GM21576 (cell line): ENCODE data around the gene ARHGAP23.

Experiments
- ATAC-seq: cut with Tn5 transposase; IDR thresholded peaks from one replicate; pipeline ENCODE4 v1.9.1; 2021; ENCODE audit warnings: mild to moderate bottlenecking, moderate library complexity; ENCODE audit not compliant: unreplicated experiment

The ARHGAP23 gene, protein sequence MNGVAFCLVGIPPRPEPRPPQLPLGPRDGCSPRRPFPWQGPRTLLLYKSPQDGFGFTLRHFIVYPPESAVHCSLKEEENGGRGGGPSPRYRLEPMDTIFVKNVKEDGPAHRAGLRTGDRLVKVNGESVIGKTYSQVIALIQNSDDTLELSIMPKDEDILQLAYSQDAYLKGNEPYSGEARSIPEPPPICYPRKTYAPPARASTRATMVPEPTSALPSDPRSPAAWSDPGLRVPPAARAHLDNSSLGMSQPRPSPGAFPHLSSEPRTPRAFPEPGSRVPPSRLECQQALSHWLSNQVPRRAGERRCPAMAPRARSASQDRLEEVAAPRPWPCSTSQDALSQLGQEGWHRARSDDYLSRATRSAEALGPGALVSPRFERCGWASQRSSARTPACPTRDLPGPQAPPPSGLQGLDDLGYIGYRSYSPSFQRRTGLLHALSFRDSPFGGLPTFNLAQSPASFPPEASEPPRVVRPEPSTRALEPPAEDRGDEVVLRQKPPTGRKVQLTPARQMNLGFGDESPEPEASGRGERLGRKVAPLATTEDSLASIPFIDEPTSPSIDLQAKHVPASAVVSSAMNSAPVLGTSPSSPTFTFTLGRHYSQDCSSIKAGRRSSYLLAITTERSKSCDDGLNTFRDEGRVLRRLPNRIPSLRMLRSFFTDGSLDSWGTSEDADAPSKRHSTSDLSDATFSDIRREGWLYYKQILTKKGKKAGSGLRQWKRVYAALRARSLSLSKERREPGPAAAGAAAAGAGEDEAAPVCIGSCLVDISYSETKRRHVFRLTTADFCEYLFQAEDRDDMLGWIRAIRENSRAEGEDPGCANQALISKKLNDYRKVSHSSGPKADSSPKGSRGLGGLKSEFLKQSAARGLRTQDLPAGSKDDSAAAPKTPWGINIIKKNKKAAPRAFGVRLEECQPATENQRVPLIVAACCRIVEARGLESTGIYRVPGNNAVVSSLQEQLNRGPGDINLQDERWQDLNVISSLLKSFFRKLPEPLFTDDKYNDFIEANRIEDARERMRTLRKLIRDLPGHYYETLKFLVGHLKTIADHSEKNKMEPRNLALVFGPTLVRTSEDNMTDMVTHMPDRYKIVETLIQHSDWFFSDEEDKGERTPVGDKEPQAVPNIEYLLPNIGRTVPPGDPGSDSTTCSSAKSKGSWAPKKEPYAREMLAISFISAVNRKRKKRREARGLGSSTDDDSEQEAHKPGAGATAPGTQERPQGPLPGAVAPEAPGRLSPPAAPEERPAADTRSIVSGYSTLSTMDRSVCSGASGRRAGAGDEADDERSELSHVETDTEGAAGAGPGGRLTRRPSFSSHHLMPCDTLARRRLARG (N-terminal part only)

DNA sequence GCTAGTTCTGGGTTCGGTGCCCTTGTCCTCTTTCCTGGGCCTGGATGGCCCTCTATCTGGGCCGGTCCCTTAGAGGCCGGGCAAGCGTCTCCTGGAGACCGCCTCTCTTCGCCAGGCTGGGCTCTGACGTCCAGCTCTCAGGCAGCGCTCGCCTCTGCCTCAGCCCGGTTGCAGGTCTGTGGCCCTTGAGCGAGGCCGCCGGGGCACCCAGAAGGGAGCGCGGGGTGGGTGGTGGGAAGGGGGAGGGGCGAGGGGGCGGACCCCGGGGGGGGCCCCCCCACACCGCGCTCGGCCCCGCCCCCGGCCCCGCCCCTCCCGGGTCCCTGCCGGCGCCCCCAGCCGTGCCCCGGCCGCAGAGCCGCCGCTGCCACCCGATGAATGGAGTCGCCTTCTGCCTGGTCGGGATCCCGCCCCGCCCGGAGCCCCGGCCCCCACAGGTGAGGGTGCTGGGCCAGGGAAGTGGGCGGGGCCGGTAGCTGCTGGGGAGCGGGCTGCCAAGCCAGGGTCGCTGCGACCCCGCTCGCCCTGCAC, at the start of gene ARHGAP23:
TSS of gene ARHGAP23 (plus strand) at position 353 of the 531 bp plus-strand sequence. CDS start at position 375, 22 bp downstream.
- ATAC-seq: no peak

DNA sequence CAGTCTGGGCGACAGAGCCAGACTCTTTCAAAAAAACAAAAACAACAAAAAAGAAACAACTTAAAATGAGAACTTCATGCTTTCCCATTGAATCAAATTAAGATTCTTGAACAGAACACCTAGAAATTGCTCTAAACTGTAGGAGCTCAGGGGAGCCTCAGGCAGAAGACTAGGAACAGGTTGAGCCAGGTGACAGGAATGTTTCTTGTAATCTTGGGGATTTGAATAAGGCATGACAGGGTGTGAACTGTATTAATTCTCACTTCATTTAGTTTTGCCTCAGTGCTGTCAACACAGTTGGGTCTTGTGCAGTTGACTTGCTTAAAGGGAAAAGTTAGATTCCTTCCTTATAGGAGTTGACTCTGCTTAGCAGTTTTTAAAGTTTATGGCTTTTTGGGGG, 48.8 kb upstream of the ARHGAP23 start:
- ATAC-seq: no peak

DNA sequence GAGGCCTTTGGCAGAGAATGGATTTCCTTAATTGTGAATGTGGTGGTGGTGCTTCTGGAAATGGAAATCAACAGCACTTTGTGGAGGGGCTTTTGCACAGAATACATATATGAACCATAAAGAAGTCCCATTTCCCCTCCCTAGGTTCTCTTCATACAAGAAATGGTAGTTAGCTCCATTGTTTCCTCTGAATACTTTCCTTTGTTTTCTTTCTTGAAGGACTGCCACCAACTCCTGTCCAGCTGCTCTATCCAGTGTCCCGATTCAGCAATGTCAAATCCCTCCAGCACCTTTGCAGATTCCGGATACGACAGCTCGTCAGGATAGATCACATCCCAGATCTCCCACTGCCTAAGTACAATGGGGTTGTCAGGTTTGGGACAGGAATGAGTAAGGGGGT, 33.2 kb upstream of the ARHGAP23 start:
- ATAC-seq: no peak

DNA sequence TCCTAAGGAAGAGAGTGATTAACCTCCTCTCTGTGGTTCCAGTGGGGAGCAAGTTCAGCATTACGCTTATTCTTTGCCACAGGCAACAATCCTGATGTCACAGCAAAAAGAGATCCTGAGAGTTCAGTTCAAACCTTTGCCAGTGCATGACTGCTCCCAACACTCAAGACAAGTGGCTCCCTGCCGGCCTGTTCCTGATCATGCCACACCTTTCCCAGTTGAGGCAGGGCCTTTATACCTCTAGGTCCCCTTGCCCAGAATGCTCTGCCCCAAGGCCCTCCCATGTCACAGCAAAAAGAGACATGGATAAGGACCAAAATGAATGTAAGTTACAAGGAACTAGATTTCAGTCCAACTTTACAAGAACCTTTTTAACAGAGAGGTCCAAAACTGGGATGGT, 31.0 kb upstream of the ARHGAP23 start:
- no peak for ATAC-seq

DNA sequence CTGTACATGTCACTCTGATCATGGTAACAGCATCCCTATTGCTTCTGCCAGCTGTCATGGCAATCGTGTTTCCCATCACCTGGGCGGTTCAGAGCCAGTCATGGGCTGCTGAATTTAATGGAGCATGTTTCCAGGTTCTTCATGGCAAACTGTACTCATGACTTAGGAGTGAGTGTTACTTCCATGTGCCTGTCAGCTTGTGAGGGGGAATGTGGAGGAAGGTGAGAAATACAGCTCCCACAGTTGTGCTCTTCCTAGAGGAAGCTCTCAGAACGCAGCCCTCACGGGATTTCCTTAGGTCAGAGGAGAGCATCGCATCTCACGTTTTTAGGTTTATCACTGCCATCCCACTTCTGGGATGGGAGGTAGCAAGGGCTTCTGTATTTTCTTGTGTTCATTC, 28.0 kb upstream of the ARHGAP23 start:
- ATAC-seq: no peak

DNA sequence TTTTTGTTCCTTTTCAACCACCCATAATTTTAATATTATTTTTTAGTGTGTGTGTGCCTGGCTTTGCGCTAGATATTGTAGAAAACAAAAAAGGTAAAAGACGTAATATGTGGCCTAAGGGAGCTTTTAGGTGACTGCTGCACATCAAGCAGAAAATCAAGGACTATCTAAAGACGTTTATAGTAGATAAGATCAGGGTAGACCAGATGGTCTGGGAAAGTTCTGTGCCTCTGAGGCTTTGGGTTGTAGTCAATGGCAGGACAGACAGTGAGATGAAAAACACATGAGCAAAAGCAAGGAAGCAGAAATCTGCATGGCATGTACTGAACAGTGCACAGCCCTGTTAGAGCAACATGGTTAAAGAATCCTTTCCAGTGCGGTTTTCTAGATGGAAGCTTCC, 26.8 kb upstream of the ARHGAP23 start:
- no peak for ATAC-seq

DNA sequence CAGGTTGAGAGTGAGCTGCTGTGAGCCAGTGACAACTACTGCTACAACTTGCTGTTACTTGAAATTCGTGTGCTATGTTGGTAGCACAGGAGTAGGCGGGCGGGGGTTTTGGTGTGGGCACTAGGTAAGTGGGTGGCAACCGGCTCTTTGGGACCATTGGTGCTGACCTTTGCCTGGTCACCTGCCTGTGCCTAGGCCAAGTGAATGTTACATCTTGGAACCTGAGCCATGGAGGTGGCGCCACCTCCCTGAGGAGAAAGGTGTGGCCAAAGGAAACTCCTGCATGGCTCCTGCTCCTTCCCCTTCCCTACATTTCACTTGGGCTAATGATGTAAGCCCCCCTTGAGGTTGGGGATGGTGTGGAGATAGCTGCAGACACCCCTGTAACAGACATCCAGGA, 25.4 kb upstream of the ARHGAP23 start:
- ATAC-seq: no peak

DNA sequence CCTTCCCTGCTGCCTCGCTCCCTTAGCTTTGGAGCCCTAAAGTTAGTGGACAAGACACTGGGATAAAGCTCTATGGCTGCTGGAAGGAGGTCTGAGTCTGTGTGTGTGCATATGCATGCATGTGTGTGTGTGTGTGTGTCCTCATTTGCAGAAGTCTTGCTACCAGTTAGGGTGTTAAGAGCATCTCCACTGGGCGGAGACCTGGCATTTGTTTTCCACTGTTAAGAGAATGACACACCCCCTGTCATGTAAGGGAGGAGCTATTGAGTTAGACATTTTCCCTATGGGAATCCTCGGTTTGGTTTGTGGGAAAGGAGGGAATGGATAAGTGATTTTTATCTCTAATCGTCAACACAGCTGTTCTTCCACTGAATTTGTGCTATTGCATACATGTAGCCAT, 24.8 kb upstream of the ARHGAP23 start:
- no peak for ATAC-seq

DNA sequence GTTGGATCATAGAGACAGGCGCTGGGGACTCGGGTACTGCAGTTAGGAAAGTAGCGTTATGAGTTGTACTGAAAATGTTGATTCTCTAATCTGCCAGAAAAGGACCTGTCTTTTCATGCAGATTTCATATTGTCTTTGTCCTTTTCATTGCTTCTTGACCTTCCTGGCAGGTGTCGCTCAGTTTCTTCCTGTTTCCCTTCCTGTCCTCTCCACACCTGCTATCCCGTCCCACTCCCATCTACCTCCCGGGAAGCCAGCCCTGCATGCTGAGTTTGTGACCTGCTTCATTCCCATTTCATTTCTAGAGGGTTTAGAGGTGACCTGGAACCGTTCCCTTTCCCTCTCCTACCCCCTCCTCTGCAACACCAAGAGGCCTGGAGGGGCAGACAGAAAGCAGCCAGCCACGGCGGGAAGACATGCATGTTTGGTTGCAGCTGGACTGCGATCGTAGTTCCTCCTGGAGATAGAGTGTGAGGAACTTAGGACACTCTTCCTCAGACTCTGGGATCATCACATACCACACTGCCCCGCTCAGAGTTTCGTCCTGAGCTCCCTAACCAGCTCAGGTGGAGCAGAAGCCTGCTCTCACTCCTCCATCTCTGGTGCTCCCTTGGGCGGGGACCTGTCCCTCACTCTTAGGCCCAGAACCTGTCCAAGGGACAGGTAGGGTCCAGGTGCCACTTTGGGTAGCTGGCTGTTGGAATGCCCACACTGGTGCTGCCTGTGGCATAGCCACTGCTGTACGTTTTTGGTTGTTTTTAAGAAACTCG, 23.9 kb upstream of the ARHGAP23 start:
- ATAC-seq: no peak

DNA sequence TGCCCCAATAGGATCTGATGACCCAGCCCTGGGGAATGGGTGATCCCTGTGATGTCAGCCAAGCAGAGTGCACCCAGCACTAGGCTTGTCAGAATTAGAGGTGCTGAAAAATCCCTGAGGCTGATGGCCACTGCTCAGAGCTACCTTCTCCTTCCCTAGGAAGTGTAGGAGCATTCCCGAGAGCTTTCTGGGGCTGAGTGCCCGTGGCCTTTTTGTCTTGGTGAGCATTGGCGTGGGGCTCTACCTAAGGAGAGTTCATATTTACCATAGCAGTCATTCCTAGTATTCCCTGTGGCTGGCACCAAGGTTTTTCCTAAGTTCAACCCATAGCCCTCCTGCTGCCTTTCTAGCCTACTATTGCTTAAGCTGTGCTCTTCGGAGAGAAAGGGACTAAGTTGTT, 22.6 kb upstream of the ARHGAP23 start:
- no peak for ATAC-seq

DNA sequence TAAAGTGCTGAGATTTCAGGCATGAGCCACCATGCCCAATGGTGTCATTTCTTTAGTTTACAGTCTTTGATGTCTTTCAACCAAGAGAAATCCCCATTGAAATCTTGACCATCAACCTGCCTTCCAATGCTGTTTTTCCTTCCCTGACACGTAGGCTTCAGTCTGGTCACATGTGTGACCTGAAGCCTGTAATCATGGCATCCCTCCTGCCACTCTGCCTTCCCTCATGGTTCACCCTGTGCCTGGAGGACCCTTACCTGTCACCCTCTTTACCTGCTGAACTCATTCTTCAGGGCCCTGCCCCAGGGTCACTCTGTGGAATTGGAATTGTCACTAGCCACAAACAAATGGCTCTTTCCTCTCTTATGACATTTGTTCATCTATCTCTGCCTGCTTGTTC, 18.1 kb upstream of the ARHGAP23 start:
- no peak for ATAC-seq

DNA sequence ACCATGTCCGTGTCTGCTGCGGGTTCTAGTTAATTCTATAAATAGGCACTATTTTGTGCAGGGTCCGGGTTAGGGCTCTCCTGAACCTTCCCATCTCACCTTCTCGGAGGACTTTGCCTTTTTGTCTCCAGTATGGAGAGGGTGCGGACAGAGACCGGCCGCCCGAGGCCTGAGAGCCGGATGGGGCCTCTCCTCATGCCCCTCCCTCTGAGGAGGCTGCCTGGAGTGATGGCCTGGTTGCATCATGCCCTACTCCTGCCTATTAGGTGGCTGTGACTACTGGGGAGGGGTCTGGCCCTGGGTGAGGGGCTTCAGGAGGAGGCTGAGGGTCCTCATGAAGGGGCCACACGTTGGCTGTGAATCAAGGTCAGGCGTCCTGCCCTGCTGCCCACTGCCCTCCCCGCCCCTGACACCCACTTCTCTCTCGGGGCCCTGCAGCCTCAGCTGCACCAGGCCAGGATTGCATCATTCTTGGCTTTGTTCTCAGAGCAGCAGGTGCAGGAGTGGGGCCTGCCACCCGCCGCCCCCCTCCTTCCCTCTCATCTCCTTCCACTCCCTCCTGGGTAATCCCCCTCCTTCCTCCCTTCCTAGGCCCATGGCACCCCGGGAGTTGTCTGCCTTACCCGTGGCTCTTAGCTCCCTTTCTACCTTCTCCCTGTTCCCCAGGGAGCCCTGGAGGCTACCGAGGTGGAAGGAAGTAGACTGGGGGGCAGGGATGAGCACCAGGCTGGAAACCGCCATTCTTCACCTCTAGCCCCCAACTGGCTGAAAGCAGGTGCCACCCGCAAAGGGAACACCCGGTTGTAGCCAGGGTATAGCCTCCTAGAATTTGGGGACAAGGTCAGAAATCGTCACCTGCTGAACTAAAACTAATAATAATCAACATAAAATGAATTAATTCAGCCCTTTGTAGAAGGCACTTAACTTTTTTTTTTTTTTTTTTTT, 12.7 kb upstream of the ARHGAP23 start:
- no peak for ATAC-seq

DNA sequence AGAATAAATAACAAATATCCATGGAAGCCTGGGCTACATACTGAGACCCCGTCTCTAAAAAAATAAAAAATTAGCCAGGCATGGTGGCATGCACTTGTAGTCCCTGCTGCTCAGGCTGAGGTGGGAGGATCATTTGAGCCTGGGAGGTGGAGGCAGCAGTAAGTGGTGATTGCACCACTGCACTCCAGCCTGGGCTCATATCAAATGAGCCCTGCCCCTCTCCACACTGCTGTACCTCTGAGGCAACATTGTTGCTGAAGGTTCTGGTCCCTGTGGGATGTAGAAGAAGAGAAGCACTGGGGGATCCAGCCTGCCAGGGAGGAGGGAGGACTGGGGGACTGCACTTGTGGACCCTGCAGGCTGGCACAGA, 11.4 kb upstream of the ARHGAP23 start:
- ATAC-seq: no peak

DNA sequence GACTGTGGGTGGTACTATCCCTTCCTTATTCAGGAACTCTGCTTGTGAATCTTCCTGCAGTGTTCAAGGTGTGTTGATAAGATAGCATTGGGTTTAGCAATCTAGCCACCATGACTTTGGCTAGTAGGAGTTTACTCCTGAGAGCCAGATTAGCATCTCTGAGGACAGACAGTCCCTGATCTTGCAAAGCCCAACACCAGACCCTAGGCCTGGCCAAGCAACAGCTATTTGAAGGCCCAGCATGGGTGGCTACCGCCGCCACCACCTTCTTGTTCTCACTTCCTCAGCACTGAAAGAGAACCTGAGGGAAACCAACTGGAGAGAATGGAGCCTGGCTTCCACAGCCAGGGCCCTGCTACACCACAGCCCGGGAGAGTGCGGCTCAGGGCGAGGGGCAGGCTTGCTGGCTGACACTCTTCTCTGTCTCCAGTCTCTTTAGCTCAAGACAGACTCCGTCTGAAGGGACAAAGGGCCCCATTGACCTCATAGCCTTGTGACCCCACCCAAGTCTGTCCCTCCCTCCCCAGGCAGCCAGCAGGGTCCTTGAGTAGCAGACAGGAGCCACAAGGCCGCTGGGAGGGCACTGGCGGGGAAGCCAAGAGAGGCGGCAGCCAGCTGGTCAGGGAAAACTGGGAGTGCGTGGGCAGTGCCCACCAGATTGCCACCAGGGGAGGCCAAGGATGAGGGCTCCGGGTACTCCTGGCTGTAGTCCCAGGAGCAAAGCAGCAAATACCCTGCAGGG, 10.9 kb upstream of the ARHGAP23 start:
- no peak for ATAC-seq

DNA sequence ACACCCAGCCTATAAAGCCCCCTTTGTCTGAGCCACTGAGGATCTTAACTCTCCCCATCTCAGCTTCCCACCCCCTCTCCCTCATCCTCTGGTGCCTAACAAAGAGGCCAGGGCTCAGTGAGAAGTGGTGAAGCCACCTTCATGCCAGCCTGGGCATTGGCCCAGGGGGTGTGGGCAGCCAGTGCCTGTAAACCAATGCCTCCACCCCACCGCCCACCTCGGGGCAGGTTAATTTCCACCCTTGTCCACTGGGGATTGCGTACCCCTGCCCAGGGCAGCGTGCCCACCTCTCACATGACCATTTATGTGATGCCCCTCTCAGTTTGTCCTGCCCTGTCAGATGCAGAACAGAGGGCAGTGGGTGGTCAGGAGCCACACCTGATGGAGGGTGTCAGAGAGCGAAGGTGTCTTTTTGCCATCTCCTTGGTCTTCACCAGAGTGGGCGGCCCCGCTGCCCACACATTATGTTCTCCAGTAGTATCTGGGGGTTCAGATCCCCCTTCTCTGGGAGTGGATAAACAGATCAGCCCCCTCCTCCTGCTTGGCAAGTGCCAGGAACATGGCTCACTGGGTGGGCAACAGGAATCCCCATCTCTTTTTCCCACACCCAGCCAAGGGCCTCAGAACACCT, 10.1 kb upstream of the ARHGAP23 start:
- ATAC-seq: no peak

DNA sequence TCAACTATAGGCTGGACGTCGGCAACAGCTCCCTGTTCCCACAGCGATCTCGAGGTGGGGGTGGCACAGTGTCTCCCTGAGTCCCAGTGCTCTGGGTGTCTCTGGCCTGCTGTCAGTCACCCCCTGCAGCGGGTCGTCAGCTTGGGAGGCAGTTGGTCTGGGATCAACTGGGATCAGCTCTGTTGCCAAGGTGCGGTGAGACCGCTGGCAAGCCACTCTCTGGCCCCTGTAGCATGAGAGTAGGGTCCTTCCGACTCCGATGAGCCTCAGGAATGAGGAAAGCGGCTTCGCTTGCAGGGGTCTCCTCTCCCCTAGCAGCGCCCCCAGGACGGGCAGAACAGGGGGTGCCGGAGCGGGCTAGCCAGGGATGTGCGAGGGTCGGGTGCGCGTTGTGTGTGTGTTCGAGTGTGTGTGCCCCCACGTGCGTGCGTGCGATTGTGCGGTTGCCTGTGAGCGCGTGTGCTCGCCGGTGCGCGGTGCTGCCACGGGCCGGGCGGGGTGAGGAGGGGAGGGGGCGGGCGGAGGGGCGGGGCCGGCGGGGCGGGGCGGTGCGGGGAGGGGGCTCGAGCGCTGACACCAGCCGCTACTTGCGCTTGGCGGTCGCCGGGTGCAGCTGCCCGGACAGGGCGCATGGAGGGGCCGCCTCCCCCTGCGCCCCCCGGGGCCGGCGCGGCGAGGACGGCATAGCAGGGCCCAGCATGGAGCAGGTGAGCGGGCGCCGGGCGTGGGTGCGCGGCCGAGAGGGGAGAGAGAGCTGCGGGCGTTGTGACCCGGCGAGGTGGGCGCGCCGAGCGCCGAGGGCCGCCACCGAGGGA, 9.4 kb upstream of the ARHGAP23 start:
- no peak for ATAC-seq

DNA sequence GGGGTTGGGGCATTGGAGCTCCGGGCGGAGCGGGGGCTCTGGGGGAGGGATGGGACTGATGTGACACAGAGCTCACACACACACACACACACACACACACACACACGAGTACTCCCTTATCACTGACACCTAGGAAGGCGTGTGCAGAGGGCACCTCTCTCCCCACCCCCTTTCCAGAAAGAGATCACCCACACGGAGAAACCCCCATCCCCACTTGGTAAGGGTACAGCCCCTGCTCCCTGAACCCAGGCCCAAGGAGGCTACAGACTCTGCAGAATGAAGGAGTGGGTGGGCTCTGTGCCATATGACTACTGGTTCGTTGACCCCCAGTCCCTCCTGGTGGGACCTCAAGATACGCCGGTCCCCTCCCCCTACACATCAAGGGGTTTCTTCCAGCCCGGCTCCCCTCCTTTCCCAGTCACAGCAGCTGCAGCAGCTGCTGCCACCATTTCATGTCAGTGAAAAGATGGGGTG, 8.7 kb upstream of the ARHGAP23 start:
- ATAC-seq: no peak
